Measurements from ENCODE around the gene ARHGEF12.
"Not testable (repeated sequence)": the region's sequence is repeated elsewhere in the genome, so short reads cannot be mapped to it uniquely, and the experiment has no call there.

ARHGEF12 gene

DNA sequence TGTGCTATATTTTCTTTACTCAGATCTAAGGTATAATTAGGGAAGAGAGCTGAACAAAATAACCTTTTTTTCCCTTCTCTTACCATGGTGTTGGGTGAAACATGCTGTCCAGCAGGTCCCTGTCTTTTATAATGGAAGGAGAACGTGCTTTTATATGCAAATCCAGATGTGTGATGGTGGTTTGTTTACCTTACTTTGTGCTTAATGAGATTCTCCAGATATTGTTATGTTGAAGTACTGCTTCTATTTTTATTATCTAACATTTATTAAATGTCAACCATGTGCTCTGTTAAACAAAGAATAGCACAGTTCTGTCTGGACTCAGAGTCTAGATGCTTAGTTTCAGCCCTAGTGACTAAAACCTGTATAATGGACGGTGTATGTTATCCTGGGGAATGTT lies 165.2 kb downstream of the ARHGEF12 start:
- no peak for DNase-seq (ENCODE audit: low spot score)

DNA sequence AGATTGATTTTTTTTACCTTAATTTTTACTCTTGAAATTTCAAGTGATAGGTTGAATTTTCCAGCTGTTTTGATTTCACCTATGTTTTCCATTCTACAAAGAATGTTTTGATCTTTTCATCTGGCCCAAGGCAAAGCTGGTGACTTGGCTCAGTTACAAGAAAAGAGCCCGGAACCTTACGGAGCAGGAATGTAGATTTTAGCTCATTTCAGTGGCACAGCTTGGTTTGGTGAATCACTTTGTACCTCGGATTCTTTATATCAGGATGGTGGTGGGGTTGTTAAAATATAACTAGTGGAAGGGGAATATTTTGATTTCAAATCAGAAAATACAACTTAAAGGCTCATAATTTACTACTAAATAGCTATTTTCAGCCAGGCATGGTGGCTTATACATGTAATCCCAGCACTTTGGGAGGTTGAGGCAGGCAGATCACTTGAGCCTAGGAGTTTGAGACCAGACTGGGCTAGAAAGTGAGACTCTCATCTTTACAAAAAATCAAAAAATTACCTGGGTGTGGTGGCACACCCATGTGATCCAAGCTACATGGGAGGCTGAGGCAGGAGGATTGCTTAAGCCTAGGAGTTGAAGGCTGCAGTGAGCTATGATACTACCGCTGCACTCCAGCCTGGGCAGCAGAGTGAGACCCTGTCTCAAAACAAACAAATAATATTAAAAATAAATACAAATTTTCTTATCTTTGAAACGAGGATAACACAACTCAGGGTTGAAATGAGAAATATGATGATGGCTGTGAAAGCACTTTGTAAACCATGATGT lies 166.0 kb downstream of the ARHGEF12 start:
- no peak for DNase-seq (ENCODE audit: low spot score)

DNA sequence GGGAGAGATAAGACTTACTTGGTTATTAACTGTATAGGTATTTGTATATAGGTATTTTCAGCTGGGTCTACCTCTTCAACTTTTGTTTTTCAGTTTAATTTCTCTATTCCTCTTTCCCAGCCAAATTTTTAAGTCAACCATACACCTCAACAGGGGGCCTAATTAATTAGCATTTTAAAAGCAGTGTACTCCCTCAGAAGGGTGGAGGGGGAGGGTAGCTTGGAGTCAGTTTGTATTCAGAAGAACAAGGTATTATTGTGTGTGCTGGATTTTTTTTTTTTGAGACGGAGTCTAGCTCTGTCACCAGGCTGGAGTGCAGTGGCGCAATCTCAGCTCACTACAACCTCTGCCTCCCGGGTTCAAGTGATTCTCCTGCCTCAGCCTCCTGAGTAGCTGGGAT lies 167.3 kb downstream of the ARHGEF12 start:
- DNase-seq (ENCODE audit: low spot score): not testable (repeated sequence)

DNA sequence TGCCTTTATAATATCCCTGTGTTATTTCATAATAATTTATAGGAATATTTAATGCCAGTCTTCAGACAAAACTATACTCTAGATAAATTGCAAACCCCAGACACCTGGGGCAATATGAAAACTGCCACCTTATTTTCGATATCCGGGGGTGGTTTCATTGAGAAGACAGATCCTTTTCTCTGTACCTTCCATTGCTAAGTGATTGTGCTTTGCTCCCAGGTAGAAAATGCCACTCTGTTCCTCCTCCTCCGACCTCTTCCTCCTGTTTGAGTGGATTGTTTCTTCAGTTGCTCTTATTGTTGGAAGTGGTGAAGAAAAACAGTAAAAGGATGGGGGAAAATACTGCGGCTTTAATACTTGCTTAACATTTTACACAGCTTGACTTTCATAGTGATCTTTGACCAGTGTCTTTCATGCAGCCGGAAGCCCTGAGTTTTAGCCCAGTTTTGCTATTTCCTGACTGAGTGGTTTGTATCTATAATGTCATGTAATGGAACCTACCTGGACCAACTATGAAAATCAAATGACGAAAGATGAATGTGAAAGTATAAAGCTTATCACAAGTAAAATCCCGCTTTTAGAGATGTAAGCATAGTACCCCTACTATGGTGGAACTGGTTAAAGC lies 169.7 kb downstream of the ARHGEF12 start:
- no peak for DNase-seq (ENCODE audit: low spot score)

DNA sequence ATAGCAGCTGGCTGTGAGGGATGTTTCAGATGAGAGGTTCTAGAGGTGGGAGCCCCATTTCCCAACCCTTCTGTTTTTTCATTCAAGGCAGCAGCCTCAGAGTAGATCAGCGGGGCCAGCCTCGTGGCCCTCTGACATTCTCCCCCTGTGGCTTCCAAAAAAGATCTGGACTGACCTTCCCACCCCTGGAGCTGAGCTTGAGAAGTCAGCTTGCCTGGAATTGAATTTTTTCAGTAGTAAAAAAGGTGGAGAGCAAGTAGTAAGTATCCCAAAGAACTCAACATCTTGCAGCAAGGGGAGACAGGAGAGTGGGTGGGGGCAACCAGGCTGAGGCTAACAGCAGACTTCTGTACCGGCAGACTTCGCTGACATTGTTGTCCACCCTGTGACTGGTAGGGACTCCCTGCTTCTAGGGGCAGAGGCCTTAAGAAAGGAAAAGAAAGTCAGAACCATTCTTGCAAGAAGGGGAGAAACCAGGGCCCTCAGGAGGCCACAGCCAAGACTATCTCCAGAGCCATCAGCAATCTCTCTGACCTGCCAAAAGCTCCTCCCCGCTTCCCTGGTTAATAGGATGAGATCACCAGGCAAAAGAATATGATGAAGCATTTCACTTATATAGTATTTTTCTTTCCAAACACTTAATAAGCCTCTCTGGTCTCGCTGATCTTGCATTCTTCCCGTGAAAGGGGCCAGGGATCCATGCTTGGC lies 173.3 kb downstream of the ARHGEF12 start:
- no peak for DNase-seq (ENCODE audit: low spot score)

DNA sequence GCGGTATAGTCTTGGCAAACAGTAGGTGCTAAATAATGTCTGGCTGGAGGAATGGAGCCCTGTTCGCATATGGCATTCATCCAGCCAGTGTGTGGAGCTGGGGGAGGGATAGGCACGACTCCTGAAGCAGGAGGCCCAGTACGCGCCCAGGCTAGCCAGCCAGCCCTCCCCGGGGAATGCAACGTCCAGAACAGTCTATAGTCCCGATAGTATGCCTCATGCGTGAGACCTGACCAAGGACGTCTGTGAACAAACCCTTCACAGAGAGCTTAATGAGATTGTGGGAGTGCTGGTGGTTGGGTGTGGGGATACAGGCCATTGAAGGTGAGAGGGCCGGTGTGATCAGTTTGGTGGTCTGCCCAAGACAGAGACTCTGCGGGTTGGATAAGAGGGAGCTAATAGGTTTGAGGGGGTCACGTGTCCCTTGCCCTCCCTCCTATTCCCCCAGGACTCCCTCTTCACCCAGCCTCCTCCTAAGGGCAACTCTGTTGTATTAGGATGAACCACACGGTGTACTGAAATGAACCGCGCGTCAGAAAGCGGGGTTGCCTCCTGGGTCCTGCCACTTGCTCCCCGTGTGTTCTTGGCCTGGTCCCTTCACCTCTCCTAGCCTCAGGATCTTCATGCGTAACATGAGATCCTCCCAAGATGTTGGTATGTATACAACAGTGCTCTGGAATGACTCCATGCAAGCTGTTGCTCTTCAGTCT lies 174.3 kb downstream of the ARHGEF12 start:
- DNase-seq (ENCODE audit: low spot score): no peak

DNA sequence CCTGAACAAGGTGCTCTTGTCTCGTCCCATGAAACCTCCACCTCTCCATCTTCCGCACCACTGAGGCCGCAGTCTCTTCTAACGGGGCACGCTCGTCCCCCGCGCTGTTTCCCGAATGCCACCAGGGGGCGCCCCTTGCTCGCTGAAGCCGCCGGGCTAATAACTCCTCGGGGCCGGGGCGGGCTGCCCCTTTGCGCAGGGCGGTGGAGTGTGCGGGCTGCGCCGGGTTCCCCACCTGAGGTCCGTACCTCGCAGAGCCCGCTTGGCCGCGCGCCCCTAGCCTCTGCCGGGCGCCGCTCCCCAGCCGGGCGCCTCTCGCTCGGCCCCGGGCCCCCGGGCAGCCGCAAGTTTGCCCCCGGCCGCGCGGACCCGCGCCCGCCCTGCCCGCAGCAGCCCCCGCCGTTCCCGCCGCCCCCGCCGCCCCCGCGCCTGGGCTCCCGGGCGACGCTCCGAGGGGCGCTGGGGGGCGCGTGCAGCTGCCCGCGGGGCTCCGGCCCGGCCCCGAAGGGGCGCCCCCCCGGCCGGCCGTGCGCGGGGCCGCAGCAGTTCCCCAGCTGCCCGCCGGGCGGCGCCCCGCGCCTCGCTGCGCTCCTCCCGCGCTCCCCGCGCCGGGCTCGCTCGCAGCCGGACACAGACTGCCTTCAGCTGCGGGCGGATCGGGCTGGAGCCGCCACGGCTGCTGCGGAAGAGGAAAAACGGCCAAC lies 175.1 kb downstream of the ARHGEF12 start, which contains the start of gene GRIK4:
TSS of gene GRIK4 (plus strand) at position 633 of the 704 bp plus-strand sequence. CDS start 148,571 bp downstream, outside the sequence.
- peak; percentile 82 for DNase-seq (ENCODE audit: low spot score)

DNA sequence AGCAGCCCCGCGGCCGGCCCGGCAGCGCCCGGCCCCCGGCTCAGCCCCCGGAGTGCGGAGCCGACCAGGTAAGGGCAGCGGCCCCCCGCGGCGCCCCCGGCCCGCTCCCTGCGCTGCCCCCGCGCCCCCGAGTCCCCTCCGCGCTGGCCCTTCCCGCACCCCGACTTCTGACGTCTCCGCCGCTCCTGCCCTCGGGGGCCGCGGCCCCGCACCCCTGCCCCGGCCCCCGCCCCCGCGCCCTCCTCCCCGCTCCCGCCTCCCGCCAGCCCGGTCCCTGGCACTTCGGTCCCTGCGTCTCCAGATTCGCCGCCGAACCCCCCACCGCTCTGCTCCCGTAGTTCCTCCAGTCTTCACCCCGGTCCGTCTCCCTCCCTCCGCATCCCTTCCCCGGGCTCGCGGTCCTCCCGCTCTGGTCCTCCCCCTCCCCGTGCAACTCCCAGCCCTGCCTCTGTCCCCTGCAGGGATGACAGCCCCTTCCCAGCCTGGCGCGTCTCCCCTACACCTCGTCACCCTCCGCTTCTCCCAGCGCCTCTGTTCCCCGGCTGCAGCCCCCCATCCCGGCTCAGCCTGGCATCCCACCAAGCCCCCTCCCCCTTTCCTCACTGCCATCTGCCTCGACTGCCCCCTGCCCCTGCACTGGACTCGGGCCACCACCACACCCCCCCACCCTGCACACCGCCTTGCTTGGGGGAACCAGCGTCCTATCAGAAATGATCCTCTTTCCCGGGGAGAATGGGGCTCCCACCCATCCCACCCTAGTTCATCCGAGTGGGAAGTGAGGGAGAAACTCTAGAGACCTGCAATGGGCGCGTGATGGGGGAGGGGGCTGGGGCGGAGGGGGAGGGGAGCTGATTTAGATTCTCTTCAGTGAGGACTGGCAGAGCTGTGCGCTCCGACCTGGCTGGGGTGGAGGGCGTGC lies 175.9 kb downstream of the ARHGEF12 start:
- DNase-seq (ENCODE audit: low spot score): no peak

DNA sequence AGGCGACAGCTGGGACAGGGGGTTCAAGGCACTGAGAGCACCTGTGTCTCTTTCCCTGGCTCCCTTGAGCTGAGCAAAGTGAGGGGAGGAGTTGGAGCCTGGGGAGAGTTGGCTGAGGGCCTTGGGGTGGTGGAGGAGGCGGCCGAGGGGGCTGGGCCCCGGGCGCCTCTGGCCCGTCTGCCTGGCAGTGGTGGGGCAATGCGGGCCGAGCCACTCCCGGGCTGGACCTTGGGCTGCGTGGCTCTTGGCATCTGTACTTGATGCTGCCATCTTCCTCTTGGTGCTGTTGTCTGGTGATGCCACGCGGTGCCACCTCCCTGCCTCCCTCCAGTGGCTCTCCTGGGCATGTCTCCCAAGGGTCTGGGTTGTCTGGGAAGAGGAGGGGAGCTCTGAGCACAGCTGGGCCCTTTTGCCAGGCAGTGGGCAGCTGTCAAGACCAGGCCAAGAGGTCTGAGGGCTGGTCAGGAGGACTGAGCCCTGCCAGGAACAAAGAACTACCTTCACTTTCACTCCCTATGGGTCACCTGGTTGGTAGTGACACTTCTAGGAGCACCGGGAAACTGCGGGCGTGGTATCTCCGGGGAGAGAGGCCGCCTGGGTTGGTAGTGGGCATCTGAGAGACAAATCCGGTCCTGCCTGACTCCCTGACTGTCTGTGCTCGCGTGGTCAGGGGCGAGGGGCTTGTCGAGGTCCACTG lies 176.7 kb downstream of the ARHGEF12 start:
- DNase-seq (ENCODE audit: low spot score): peak; percentile 65

DNA sequence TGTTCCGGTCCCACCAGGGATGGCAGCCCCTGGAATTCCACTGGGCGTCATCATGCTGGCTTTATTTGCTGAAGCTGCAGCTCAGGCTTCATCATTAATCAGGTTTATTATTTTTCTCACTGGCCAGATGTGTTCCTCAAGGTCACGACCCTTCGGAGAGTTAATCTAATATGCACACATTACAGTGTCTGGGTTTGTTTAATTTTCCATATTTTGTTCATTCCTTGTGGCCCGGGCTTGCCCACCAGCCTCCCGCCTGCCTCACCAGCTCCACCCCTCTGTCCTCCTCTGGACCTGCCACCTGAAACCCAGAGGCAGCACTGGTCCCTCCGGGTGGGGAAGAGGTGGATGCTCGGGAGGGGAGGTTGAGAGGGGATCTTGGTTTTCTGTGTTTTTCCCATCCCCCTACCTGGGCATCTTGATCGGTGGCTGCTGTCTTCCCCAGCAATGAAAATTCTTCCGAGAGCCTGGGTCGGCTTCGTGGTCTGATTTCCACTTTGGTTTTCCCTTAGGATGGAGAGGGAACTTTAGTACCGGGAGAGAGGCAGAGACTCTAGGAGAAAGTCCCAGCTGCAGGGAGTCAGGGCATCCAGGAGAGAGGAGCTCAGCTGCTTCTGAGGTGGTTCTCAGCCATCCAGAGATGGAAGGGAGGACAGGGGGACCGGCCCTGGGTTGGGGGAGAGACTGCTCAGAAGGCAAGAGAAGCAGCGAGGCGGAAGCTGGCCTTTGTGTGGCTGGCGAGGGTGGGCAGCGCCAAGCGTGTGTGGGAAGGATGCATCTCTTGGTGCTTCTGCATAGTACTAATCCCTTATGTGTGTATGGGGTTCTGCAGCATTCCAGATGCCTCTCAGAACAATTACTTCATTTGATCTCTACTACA lies 177.5 kb downstream of the ARHGEF12 start:
- DNase-seq (ENCODE audit: low spot score): no peak

DNA sequence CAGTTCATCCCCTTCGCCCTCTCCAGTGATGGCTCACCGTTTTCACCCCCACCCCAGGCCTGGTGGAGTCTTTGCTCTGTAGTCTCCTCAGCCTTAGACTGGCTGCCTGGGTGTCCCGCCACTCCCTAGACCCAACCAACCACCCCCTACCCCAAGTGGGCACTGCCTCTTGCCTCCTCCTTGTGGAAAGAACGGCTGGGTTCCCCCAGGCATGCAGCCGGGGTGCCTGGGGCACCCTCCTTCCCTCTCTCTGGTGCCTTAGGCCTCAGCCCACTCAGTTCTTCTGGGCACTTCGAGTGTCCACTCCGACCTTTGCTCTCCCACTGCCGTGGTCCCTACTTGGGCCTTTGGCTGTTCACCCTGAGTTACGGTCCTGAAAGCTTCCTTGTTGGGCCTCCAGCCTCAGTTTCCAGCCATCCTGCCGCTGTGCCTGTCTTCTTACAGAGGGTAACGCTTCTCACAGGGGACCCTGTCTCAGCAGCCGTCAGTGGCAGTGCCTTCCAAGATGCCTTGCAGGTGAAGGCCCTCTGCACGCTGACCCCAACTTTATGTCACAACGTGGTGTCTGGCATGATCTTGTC lies 178.4 kb downstream of the ARHGEF12 start:
- DNase-seq (ENCODE audit: low spot score): no peak

DNA sequence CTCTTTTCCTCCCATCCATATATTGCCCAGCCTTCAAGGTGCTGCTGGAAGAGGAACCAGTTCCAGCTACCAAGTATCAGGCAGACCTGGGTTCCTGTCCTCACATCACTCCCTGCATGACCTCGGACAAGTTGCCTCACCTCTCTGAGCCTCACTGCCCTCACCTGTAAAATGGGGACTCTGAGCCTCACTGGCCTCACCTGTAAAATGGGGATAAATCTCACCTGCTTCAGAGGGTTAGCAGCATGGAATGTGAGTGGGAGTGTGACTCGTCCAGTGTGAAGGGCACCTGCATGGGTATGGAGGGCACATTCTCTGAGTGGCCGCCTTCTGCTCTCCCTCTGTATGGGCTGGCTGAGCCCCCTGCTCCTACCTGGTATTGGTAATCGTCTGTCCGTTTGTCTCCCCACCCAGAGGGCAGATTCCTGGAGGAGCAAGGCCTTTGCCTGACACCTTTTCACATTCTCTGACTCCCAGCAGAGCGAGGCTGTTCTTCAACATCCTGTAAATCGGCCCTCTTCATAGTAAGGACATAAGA lies 179.0 kb downstream of the ARHGEF12 start:
- DNase-seq (ENCODE audit: low spot score): no peak

DNA sequence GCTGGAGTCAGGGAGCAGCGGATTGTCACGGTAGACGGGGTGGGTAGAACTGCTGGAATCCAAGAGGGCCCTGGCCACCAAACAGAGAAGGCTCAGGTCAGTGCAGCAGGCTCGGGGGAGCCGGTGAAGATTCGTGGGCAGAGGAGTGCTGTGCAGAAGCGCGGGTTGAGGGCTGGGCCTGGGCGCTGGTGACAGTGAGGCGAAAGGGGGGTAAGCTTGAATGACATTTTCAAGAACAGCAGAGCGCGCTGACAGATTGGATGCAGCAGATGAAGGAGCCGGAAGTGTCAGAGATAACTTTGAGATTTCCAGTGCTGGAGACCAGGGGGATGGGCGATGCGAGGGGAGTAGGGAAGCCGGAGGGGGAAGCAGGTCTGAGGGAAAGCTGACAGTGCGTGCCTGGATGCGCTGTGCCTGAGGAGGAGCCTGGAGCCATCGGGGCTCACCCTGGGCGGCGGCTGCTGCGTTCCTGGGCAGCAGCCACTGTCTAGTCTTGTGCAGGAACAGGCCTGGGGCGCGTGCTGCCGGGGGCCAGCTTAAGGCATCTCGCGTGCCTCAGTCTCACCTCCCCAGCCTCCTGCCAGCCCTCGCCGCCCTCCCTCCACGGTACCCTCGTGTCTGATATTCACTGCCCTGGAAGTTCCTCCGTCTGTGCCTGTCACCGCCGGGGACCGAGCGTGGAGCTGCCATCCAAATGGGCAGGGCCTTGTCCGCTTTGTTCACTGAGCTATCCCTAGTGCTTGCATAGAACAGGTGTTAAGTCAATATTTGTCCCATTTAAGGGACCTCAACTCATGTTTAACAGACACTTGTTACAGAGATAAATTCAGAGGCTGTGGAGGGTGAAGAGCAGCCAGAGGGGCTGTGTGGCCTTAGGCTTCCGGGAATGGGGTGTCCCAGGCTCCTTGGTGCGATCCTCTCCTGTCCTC lies 180.5 kb downstream of the ARHGEF12 start:
- DNase-seq (ENCODE audit: low spot score): no peak

DNA sequence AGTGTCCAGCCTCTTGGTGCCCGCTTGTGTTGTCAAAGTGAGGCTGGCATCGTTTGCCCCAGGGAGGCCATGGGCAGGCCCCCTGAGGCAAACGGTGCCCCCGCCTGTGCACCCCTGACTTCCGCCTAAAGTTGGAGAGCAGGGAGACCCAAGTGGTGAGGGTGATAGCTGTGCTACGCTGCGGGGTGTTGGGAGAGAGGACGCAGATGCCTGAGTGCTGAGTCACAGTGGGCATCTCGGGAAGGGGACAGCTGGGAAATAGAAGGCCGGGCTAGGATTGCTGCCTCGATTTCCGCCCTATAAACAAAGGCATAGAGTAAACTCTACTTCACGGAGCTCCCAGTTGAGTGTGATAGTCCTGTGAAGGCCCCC lies 181.2 kb downstream of the ARHGEF12 start:
- no peak for DNase-seq (ENCODE audit: low spot score)

DNA sequence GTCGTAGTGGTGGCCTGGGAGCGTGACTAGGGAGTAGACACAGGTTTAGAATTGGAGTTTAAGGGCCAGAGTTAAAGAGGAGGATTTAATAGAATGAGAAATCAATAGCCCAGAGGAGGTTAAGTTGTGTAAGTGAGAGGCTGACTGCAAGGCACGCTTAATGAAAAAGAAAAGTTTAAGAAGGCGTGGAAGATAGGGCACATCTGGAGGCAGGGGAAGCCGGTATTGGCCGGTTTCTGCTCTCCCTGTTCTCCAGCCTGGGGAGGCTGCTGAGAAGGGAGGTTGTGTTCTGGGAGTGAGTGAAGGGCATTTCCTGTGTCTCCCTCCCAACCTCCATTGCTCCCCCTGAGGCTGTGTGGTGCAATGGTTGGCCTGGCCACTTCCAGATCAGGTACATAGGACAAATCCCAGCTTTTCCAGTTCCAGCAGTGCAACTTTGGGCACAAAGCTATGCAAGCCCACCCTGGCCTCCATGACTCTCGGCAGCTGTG lies 181.6 kb downstream of the ARHGEF12 start:
- DNase-seq (ENCODE audit: low spot score): no peak

DNA sequence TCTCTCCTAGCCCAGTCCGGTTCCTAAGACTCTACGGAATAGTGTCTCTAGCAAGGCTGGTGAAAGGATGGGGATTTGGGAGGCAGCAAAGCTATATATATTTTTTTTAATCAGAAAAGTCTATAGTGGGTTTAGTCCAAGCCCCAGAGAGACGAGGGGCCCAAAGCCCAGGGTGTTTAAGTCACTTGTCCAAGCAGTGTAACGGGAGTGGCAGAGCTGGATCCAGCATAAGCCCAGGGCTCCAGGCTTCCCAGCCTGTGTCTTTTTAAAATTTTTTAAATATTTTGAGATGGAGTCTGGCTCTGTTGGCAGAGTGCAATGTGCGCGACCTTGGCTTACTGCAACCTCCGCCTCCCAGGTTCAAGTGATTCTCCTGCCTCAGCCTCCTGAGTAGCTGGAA lies 182.1 kb downstream of the ARHGEF12 start:
- no peak for DNase-seq (ENCODE audit: low spot score)

DNA sequence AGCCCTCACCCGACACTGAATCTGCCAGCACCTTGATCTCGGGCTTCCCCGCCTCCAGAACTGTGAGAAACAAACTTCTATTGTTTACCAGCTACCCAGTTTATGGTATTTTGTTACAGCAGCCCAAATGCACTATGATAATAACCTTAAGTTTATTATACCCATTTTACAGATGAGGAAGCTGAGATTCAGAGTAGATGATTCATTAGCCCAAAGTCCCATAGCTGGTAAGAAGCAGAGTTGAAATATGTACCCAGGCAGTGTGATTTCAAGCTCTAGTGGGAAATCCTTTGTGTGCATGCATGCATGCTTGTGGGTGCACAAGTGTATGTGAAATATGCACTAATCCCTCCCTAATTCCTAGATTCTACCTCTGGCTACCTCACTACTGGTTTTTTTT lies 183.3 kb downstream of the ARHGEF12 start:
- DNase-seq (ENCODE audit: low spot score): no peak
